Neuronal stem cell (in vitro differentiated cells): ENCODE measurements around the gene ITPK1.
A peak's percentile ranks its signal among the peaks of the same experiment; 100 is the strongest.

Experiments used
- DNase-seq: peaks from one replicate; pipeline ENCODE4 v3.0.0-alpha.2; 2013; ENCODE audit warnings: low spot score
- H2AFZ ChIP-seq: one replicate; pipeline ENCODE4 v1.6.1; 2013; ENCODE audit warnings: mild to moderate bottlenecking, low read length, inconsistent platforms
- H2AK5ac ChIP-seq: 2 replicates; pipeline ENCODE4 v1.6.1; 2013; ENCODE audit warnings: low read depth, mild to moderate bottlenecking, inconsistent platforms, low read length, moderate library complexity, mixed read lengths
- H2BK120ac ChIP-seq: 2 replicates; pipeline ENCODE4 v1.6.1; 2013; ENCODE audit warnings: low read depth, mild to moderate bottlenecking, inconsistent platforms, low read length, moderate library complexity, mixed read lengths
- H2BK12ac ChIP-seq: one replicate; pipeline ENCODE4 v1.6.1; 2013; ENCODE audit warnings: low read length, inconsistent platforms
- H2BK15ac ChIP-seq: 2 replicates; pipeline ENCODE4 v1.6.1; 2013; ENCODE audit warnings: mild to moderate bottlenecking, low read length, inconsistent platforms, mixed read lengths
- H2BK5ac ChIP-seq: one replicate; pipeline ENCODE4 v1.6.1; 2013; ENCODE audit warnings: inconsistent platforms, mild to moderate bottlenecking, low read length, moderate library complexity
- H3K14ac ChIP-seq: one replicate; pipeline ENCODE4 v1.6.1; 2013; ENCODE audit warnings: low read length, inconsistent platforms
- H3K18ac ChIP-seq: 2 replicates; pipeline ENCODE4 v1.6.1; 2013; ENCODE audit warnings: low read length, inconsistent platforms
- H3K23ac ChIP-seq: 2 replicates; pipeline ENCODE4 v1.6.1; 2013; ENCODE audit warnings: low read depth, mild to moderate bottlenecking, mixed read lengths, low read length, inconsistent platforms; ENCODE audit not compliant: poor library complexity
- H3K27ac ChIP-seq: replicated peaks from 3 replicates; pipeline ENCODE4 v1.5.1; 2013; ENCODE audit warnings: low read length, inconsistent platforms
- H3K27me3 ChIP-seq, 3 experiments: 2 replicates each; pipeline ENCODE4 v1.6.1; 2013; ENCODE audit warnings: low read length in 3 of 3, mild to moderate bottlenecking in 2 of 3, inconsistent platforms in 1 of 3, low read depth in 1 of 3, mixed read lengths in 1 of 3, moderate library complexity in 1 of 3; ENCODE audit not compliant: control insufficient read depth in 3 of 3, insufficient read depth in 3 of 3
- H3K36me3 ChIP-seq, 2 donors: replicated peaks in 1 of 2; 2 replicates each; pipeline ENCODE4 v1.6.1; 2013; ENCODE audit warnings: low read length in 2 of 2; ENCODE audit not compliant: control insufficient read depth in 2 of 2, insufficient read depth in 2 of 2
- H3K4ac ChIP-seq: 2 replicates; pipeline ENCODE4 v1.6.1; 2013; ENCODE audit warnings: inconsistent platforms, mild to moderate bottlenecking, low read length, moderate library complexity
- H3K4me1 ChIP-seq, 2 donors: 1 replicate in 1 of 2; 2 replicates in 1 of 2; pipeline ENCODE4 v1.6.1; 2013; ENCODE audit warnings: low read length in 2 of 2, low read depth in 1 of 2; ENCODE audit not compliant: control insufficient read depth in 2 of 2, insufficient read depth in 1 of 2
- H3K4me2 ChIP-seq: one replicate; pipeline ENCODE4 v1.6.1; 2013; ENCODE audit warnings: mild to moderate bottlenecking, low read length, inconsistent platforms; ENCODE audit not compliant: insufficient read depth, poor library complexity, severe bottlenecking
- H3K4me3 ChIP-seq, 2 donors: 2 replicates each; pipeline ENCODE4 v1.5.1; 2013; ENCODE audit warnings: low read length in 2 of 2, mild to moderate bottlenecking in 2 of 2, inconsistent platforms in 1 of 2, moderate library complexity in 1 of 2
- H3K79me1 ChIP-seq: one replicate; pipeline ENCODE4 v1.6.1; 2013; ENCODE audit warnings: low read depth, mild to moderate bottlenecking, inconsistent platforms, low read length, moderate library complexity
- H3K9ac ChIP-seq: one replicate; pipeline ENCODE4 v1.6.1; 2013; ENCODE audit warnings: mild to moderate bottlenecking, low read depth, low read length, inconsistent platforms; ENCODE audit not compliant: poor library complexity
- H3K9me3 ChIP-seq, 2 donors: replicated peaks in 1 of 2; 2 replicates each; pipeline versions ENCODE3 to v1.6.1; 2013; ENCODE audit warnings: low read length in 2 of 2, mild to moderate bottlenecking in 2 of 2, inconsistent platforms in 1 of 2, low read depth in 1 of 2, mixed read lengths in 1 of 2, moderate library complexity in 1 of 2; ENCODE audit not compliant: control insufficient read depth in 2 of 2, insufficient read depth in 1 of 2
- H4K8ac ChIP-seq: one replicate; pipeline ENCODE4 v1.6.1; 2013; ENCODE audit warnings: low read depth, mild to moderate bottlenecking, inconsistent platforms, low read length, moderate library complexity
- H4K91ac ChIP-seq: one replicate; pipeline ENCODE4 v1.6.1; 2013; ENCODE audit warnings: low read length, low read depth, mild to moderate bottlenecking, inconsistent platforms; ENCODE audit not compliant: poor library complexity
- WGBS, 2 donors: extraction: QIAGEN DNeasy Blood & Tissue Kit; methylation state at CpG; one replicate each; pipeline ENCODE4 v1.1.7; 2013; ENCODE audit warnings: missing lambda C conversion rate in 2 of 2, mixed read lengths in 1 of 2; ENCODE audit not compliant: insufficient read length in 2 of 2, insufficient replicate concordance in 1 of 2; ENCODE audit errors: extremely low coverage in 2 of 2; 5-methylcytosine and 5-hydroxymethylcytosine counted together

ITPK1 gene

DNA sequence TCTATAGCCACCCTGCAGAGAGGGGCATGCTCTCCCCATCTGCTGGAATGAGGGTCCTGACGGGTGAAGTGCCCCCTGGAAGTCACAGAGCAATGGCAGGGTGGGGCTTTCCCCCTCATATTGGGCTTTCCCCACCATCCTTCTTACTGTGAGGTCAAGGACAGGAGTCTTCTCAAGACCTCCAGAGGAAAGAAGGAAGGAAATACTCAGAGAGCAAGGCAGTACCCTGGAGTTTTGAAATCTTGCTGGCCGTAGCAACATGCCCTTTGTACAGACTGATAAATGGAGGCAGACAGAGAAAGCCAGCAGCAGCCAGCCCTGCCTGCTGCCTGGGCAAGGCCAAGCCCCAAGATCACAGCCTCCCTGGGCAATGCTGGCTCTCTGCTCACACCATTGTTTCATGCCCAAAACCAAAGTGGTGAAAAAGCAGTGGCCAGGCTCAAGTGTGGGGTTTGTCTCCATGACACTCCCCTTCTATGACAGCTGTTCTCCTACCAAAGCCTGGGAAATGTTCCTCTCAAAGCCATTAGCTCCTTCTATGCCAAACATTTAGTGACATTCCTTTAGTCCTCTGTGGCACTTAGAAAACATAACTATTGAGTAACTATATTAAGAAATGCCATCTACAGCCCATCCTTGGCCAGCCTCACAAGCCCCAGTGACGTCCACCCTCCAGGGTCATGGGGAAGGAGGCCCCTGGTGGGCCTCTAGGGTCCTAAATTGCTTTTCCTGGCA is 13.2 kb upstream of the ITPK1 start:
- Histone ChIP-seq H3K79me1 (no peaks in the 10 kb centered on the region), H4K91ac (no peak overlapping the region), H3K27me3 (peaks cover 0 to 5% (median 0%) of the 10 kb centered on the region in 3 experiments), H2BK15ac (no peak overlapping the region), H2AFZ (no peak overlapping the region), H4K8ac (no peak overlapping the region), H3K4me2 (no peak overlapping the region), H3K4ac (no peak overlapping the region), H3K14ac (peak overlapping the region; percentile 4), H3K4me1 (no peaks in the 10 kb centered on the region), H2BK5ac (no peak overlapping the region), H3K9me3 (no peaks in the 10 kb centered on the region), H3K27ac (no peak overlapping the region), H3K18ac (no peak overlapping the region), H2BK12ac (no peak overlapping the region), H3K9ac (no peak overlapping the region), H2BK120ac (no peak overlapping the region), H3K36me3 (no peaks in the 10 kb centered on the region), H3K4me3 (no peak overlapping the region), H3K23ac (no peak overlapping the region), H2AK5ac (no peak overlapping the region)
- WGBS, 2 donors: no CpG with 5 or more reads among the region's 3 CpGs
- DNase-seq: no peak

- Histone ChIP-seq H3K23ac (no peak overlapping the region), H2AFZ (no peak overlapping the region), H2AK5ac (no peak overlapping the region), H3K9me3 (no peaks in the 10 kb centered on the region), H3K4me2 (no peak overlapping the region), H2BK120ac (no peak overlapping the region), H3K18ac (no peak overlapping the region), H3K14ac (no peak overlapping the region), H3K4me3 (no peak overlapping the region), H3K79me1 (no peaks in the 10 kb centered on the region), H4K8ac (no peak overlapping the region), H2BK5ac (no peak overlapping the region), H2BK15ac (no peak overlapping the region), H4K91ac (no peak overlapping the region), H3K4ac (no peak overlapping the region), H2BK12ac (no peak overlapping the region), H3K36me3 (no peaks in the 10 kb centered on the region), H3K9ac (no peak overlapping the region), H3K27ac (no peak overlapping the region), H3K4me1 (no peaks in the 10 kb centered on the region), H3K27me3 (peaks cover 0 to 8% (median 0%) of the 10 kb centered on the region in 3 experiments)
- DNase-seq: no peak
- no CpG with 5 or more reads among the region's 9 CpGs for WGBS, 2 donors
Observed at GRCh38 chr14:93126111-93126510, 10.4 kb upstream of the ITPK1 start.

- Histone ChIP-seq H3K79me1 (no peaks in the 10 kb centered on the region), H2BK12ac (no peak overlapping the region), H3K9ac (no peak overlapping the region), H3K23ac (no peak overlapping the region), H3K4me3 (no peak overlapping the region), H3K27me3 (peaks cover 0 to 4% (median 0%) of the 10 kb centered on the region in 3 experiments), H2BK15ac (no peak overlapping the region), H3K18ac (no peak overlapping the region), H3K9me3 (no peaks in the 10 kb centered on the region), H4K91ac (no peak overlapping the region), H3K4me1 (no peaks in the 10 kb centered on the region), H2AK5ac (no peak overlapping the region), H3K36me3 (no peaks in the 10 kb centered on the region), H3K4me2 (no peak overlapping the region), H3K27ac (no peak overlapping the region), H4K8ac (no peak overlapping the region), H2BK5ac (no peak overlapping the region), H2BK120ac (no peak overlapping the region), H3K4ac (no peak overlapping the region), H2AFZ (no peak overlapping the region), H3K14ac (no peak overlapping the region)
- no peak for DNase-seq
- WGBS, 2 donors: no CpG with 5 or more reads among the region's 6 CpGs
Observed at GRCh38 chr14:93122826-93123225, 7.1 kb upstream of the ITPK1 start.

DNA sequence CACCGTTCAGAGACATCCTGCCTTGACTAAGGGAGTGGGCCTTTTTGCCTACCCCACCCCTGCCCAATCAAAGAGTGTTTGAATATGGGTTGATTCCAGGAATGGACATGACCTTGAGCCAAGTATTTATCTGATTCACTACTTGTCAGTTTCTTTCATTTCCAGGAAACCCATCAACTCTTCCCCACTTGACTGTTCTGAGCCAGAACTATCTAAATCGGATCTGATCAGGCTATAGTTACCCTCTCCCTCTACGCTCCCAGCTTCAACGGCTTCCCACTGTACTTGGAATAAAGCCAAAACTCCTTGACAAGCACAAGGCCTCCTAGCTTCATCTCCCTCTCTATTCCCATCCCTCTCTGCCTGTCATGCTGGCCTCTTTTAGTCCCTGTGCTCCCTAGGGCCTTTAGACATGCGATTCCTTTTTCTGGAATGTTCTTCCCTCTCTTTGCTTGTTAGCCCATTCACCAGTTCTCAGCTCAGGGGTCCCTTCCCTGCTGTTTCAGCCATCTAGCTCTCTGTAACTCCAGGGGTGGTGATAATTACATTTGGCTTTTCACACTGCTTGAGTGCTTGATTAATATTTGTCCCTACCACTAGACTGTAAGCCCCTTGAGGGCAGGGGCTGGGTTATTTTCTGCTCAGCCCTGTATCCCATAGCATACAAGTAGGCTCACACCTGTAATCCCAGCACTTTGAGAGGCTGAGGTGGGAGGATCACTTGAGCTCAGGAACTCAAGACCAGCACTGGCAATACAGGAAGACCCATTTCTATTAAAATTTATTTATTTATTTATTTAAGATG is 5.5 kb upstream of the ITPK1 start:
- Histone ChIP-seq H2BK120ac (no peak overlapping the region), H2AK5ac (no peak overlapping the region), H4K91ac (no peak overlapping the region), H3K4me3 (no peak overlapping the region), H3K14ac (no peak overlapping the region), H3K9ac (no peak overlapping the region), H3K79me1 (no peaks in the 10 kb centered on the region), H2AFZ (no peak overlapping the region), H2BK5ac (no peak overlapping the region), H3K27ac (no peak overlapping the region), H3K4me2 (no peak overlapping the region), H4K8ac (no peak overlapping the region), H3K18ac (no peak overlapping the region), H3K36me3 (no peaks in the 10 kb centered on the region), H3K23ac (no peak overlapping the region), H3K4me1 (peaks cover 0 to 3% of the 10 kb centered on the region in 2 donors), H2BK15ac (no peak overlapping the region), H2BK12ac (no peak overlapping the region), H3K4ac (no peak overlapping the region), H3K27me3 (peaks cover 0 to 4% (median 0%) of the 10 kb centered on the region in 3 experiments), H3K9me3 (no peaks in the 10 kb centered on the region)
- no CpG with 5 or more reads among the region's 5 CpGs for WGBS, 2 donors
- DNase-seq: no peak
